ENCODE data around the gene B4GALT3.
"Not testable (repeated sequence)": the region's sequence is repeated elsewhere in the genome, so short reads cannot be mapped to it uniquely, and the experiment has no call there.

DNA sequence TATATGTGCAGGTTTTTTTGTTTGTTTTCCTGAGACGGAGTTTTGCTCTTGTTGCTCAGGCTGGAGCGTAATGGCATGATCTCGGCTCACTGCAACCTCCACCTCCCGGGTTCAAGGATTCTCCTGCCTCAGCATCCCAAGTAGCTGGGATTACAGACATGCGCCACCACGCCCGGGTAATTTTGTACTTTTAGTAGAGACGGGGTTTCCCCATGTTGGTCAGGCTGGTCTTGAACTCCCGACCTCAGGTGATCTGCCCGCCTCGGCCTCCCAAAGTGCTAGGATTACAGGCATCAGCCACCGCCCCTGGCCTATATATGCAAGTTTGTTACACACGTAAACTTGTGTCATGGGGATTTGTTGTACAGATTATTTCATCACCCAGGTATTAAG, 47.4 kb upstream of the B4GALT3 start:
- TF ChIP-seq EZH2 (IDR thresholded peaks at IDR 0.05; ENCODE audit: borderline replicate concordance, insufficient read depth, low read length, poor library complexity, severe bottlenecking); EP300 (conservative IDR thresholded peaks at IDR 0.05; ENCODE audit: poor library complexity, severe bottlenecking): not testable (repeated sequence)
- TF ChIP-seq, protein P1, sequence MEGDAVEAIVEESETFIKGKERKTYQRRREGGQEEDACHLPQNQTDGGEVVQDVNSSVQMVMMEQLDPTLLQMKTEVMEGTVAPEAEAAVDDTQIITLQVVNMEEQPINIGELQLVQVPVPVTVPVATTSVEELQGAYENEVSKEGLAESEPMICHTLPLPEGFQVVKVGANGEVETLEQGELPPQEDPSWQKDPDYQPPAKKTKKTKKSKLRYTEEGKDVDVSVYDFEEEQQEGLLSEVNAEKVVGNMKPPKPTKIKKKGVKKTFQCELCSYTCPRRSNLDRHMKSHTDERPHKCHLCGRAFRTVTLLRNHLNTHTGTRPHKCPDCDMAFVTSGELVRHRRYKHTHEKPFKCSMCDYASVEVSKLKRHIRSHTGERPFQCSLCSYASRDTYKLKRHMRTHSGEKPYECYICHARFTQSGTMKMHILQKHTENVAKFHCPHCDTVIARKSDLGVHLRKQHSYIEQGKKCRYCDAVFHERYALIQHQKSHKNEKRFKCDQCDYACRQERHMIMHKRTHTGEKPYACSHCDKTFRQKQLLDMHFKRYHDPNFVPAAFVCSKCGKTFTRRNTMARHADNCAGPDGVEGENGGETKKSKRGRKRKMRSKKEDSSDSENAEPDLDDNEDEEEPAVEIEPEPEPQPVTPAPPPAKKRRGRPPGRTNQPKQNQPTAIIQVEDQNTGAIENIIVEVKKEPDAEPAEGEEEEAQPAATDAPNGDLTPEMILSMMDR (IDR thresholded peaks at IDR 0.05; ENCODE audit: poor library complexity, severe bottlenecking): not testable (repeated sequence)
